A549 (cell line): ENCODE measurements around the gene CCNL1. TPM values are rescaled to one million over a fixed set of nuclear protein-coding genes. Genes with fewer than 3 reads are reported as not detected.

Experiments used
- ATAC-seq, 2 experiments: fragments of 200-7000 bp in 1 of 2; fragments of >200 bp in 1 of 2; cut with Nextera tagmentation in 1 of 2; cut with Tn5 transposase in 1 of 2; 3 replicates each; pipeline versions ENCODE4 v1.8.0 to v1.9.1; 2018 to 2020; ENCODE audit warnings: mild to moderate bottlenecking in 1 of 2, moderate library complexity in 1 of 2
- CTCF ChIA-PET: fragments of 300-600 bp; sonication (Branson Sonifier 250); formaldehyde crosslinking; extraction: SDS; loops from one replicate; lab custom pipeline; 2021; ENCODE audit warnings: antibody characterized with exemption, inconsistent platforms; lab: Yijun Ruan, JAX
- POLR2A ChIA-PET: fragments of 350-600 bp; formaldehyde crosslinking; extraction: SDS; loops from one replicate; lab custom pipeline; 2021; ENCODE audit warnings: antibody characterized with exemption, inconsistent platforms; lab: Yijun Ruan, JAX
- DNase-seq, 2 experiments: peaks; one replicate each; pipeline versions ENCODE4 v3.0.0 to v3.0.0-alpha.2; 2011 to 2016; ENCODE audit warnings: low read depth in 1 of 2, low spot score in 1 of 2
- FAIRE-seq: peaks from 2 replicates; lab custom pipeline; 2011; peaks lifted over from hg19 to GRCh38; lab: Jason Lieb, UNC
- H3K27ac ChIP-seq, 2 experiments: fragments of >200 bp; sonication (Bioruptor Twin); formaldehyde crosslinking; 3 replicates each; pipeline ENCODE4 v1.5.1; 2016 to 2017
- H3K4me1 ChIP-seq: fragments of >200 bp; sonication (Bioruptor Twin); formaldehyde crosslinking; 3 replicates; pipeline ENCODE4 v1.6.1; 2016
- H3K4me2 ChIP-seq: fragments of >200 bp; sonication (Bioruptor Twin); formaldehyde crosslinking; 3 replicates; pipeline ENCODE4 v1.6.1; 2016
- H3K4me3 ChIP-seq: fragments of >200 bp; sonication (Bioruptor Twin); formaldehyde crosslinking; 3 replicates; pipeline ENCODE4 v1.5.1; 2016
- H3K9me3 ChIP-seq: fragments of >200 bp; sonication (Bioruptor Twin); formaldehyde crosslinking; 3 replicates; pipeline ENCODE4 v1.6.1; 2016
- CBX8 ChIP-seq: fragments of 200-600 bp; sonication (generic); IDR thresholded peaks from 2 replicates; pipeline ENCODE4 v1.6.1; 2016
- CEBPB ChIP-seq, 2 experiments: fragments of >200 bp in 1 of 2; sonication (Bioruptor Twin) in 1 of 2; formaldehyde crosslinking in 1 of 2; IDR thresholded peaks; 2 replicates each; pipeline ENCODE4 v1.6.1; 2012 to 2016
- CHD2 ChIP-seq: fragments of 150-350 bp; IDR thresholded peaks from 2 replicates; pipeline ENCODE4 v1.6.1; 2014; ENCODE audit warnings: low read length; ENCODE audit not compliant: partially characterized antibody
- EP300 ChIP-seq, 2 experiments: fragments of >200 bp; sonication (Bioruptor Twin); formaldehyde crosslinking; IDR thresholded peaks; 2 replicates in 1 of 2; 3 replicates in 1 of 2; pipeline ENCODE4 v1.6.1; 2016 to 2017
- ESRRA ChIP-seq: fragments of 150-350 bp; IDR thresholded peaks from 2 replicates; pipeline ENCODE4 v1.6.1; 2014; ENCODE audit warnings: mild to moderate bottlenecking, low read length, borderline replicate concordance
- FOSL2 ChIP-seq, 2 experiments: fragments of 450-650 bp in 1 of 2; fragments of >200 bp in 1 of 2; sonication (Bioruptor Twin) in 1 of 2; formaldehyde crosslinking; IDR thresholded peaks; 2 replicates each; pipeline versions ENCODE4 v1.5.0 to v1.6.1; 2016 to 2020; ENCODE audit warnings: mild to moderate bottlenecking in 1 of 2, moderate library complexity in 1 of 2
- FOXS1 ChIP-seq: fragments of 250-450 bp; sonication (Bioruptor Pico); IDR thresholded peaks from 2 replicates; pipeline ENCODE4 v1.5.0; 2020; ENCODE audit warnings: mild to moderate bottlenecking, moderate library complexity
- HOXA7 ChIP-seq: fragments of 250-450 bp; sonication (Bioruptor Pico); IDR thresholded peaks from 2 replicates; pipeline ENCODE4 v1.5.0; 2020; ENCODE audit warnings: mild to moderate bottlenecking, moderate library complexity
- HOXB13 ChIP-seq: fragments of 250-450 bp; sonication (Bioruptor Pico); IDR thresholded peaks from 2 replicates; pipeline ENCODE4 v1.5.0; 2020; ENCODE audit warnings: low read depth, mild to moderate bottlenecking, moderate library complexity
- JUNB ChIP-seq: fragments of >200 bp; sonication (Bioruptor Twin); formaldehyde crosslinking; IDR thresholded peaks from 2 replicates; pipeline ENCODE4 v1.6.1; 2016
- KDM5A ChIP-seq: fragments of 200-600 bp; sonication (generic); IDR thresholded peaks from 2 replicates; pipeline ENCODE4 v1.6.1; 2016; ENCODE audit warnings: antibody characterized with exemption, mild to moderate bottlenecking
- NR3C1 ChIP-seq: fragments of >200 bp; sonication (Bioruptor Twin); formaldehyde crosslinking; IDR thresholded peaks from 3 replicates; pipeline ENCODE4 v1.6.1; 2017
- RAD21 ChIP-seq, 2 experiments: fragments of >200 bp in 1 of 2; sonication (Bioruptor Twin) in 1 of 2; formaldehyde crosslinking in 1 of 2; IDR thresholded peaks in 1 of 2; conservative IDR thresholded peaks in 1 of 2; 2 replicates in 1 of 2; 3 replicates in 1 of 2; pipeline ENCODE4 v1.6.1; 2012 to 2018; ENCODE audit warnings: inconsistent platforms in 1 of 2
- RCOR1 ChIP-seq: fragments of 150-350 bp; IDR thresholded peaks from 2 replicates; pipeline ENCODE4 v1.6.1; 2014; ENCODE audit warnings: antibody characterized with exemption, low read length, low read depth
- ZFP36 ChIP-seq: fragments of 450-650 bp; IDR thresholded peaks from 2 replicates; pipeline ENCODE4 v1.6.1; 2014; ENCODE audit warnings: borderline replicate concordance; ENCODE audit not compliant: partially characterized antibody
- WGBS: methylation state at CpG from one replicate; pipeline ENCODE4 v1.1.6; 2017; ENCODE audit errors: missing lambda C conversion rate; 5-methylcytosine and 5-hydroxymethylcytosine counted together
- polyA plus RNA-seq, 4 experiments: library from polyadenylated mRNA; depleted of rRNA in 3 of 4; stranded (reverse); fragments of >200 nt; fragmentation: RNase III in 1 of 4; extraction: RNeasy Plus Mini Kit Qiagen cat#74134 plus additional on column Dnase treatment in 1 of 4; gene quantifications; 2 replicates in 3 of 4; 3 replicates in 1 of 4; pipeline ENCODE4 v1.2.3, GENCODE V29; 2011 to 2017
- TF ChIP-seq, protein P1 (sequence below): fragments of >200 bp; sonication (Bioruptor Twin); formaldehyde crosslinking; IDR thresholded peaks from 3 replicates; pipeline ENCODE4 v1.5.1; 2016
- TF ChIP-seq, protein P2 (sequence below): fragments of 450-650 bp; IDR thresholded peaks from 2 replicates; pipeline ENCODE4 v1.6.1; 2014; ENCODE audit warnings: antibody characterized with exemption
- TF ChIP-seq, protein P3 (sequence below): fragments of 250-450 bp; sonication (Bioruptor Pico); IDR thresholded peaks from 2 replicates; pipeline ENCODE4 v1.5.0; 2020; ENCODE audit warnings: low read depth, mild to moderate bottlenecking, moderate library complexity

CCNL1 gene
- polyA plus RNA-seq, 2 of the 4 experiments (the other 2 are of a cell fraction), result 45.1 to 170 TPM

DNA sequence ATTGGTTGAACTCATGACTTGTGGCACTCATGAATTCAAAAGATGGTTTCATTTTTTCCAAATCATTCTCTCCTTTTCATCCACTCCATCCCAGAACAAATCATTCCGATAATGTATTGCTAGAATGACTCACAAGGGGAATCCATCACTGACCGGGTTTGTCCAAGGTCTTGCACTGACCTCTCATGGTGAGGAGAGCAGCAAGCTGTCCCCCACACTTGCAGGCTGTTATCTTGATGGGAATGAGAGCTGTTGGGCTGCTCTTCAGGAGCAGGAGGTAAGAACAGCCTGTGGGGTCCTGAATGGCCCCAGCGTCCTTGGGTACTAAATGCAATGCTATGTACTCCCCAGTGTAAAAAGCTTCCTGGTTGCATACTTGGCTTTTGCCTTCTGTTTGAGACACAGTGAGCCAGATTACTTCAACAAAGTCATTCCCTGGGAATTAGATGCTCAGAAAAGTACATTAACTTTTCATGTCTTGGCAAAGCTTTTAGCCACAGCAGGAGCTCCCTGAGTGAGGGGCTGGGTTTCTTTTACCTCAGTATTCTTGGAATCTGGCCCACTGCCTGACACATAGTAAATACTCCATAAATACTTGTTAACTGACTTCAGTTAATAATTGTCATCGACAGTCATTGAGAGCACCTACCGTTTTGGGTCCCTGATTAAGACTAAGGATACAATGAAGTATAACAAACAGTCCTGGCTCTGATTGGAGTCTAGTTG, 24.1 kb downstream of the CCNL1 start:
- DNase-seq, result peak; percentile 15 to 51
- 10% methylated on average over 5 of the region's 5 CpGs for WGBS
- FAIRE-seq, result no peak
- POLR2A ChIA-PET, result interaction anchor here (5.9 kb wide), 1 partner anchor 47 kb away, joined by 30 read pairs; no protein-coding TSS in a partner anchor
- peak overlapping the region; percentile 34 to 59; a peak in 5 of 6 replicates for H3K27ac ChIP-seq
- no peak overlapping the region for H3K4me3 ChIP-seq
- ATAC-seq, result peak; percentile 33 to 61; a peak in 4 of 6 replicates
- no peak for TF ChIP-seq EP300 (IDR thresholded peaks at IDR 0.05)
- peak in 1 of 2 experiments; percentile 44; a peak in 1 of 5 replicates for TF ChIP-seq RAD21 (conservative IDR thresholded peaks at IDR 0.05 in 1 of 2, IDR thresholded peaks at IDR 0.05 in 1 of 2)
- no peak for TF ChIP-seq FOSL2 (IDR thresholded peaks at IDR 0.05)
- TF ChIP-seq FOSL2 (CRISPR knock-in tag; IDR thresholded peaks at IDR 0.05), result peak; percentile 23; the same call in 1 of the 2 replicates
- TF ChIP-seq, protein P1, sequence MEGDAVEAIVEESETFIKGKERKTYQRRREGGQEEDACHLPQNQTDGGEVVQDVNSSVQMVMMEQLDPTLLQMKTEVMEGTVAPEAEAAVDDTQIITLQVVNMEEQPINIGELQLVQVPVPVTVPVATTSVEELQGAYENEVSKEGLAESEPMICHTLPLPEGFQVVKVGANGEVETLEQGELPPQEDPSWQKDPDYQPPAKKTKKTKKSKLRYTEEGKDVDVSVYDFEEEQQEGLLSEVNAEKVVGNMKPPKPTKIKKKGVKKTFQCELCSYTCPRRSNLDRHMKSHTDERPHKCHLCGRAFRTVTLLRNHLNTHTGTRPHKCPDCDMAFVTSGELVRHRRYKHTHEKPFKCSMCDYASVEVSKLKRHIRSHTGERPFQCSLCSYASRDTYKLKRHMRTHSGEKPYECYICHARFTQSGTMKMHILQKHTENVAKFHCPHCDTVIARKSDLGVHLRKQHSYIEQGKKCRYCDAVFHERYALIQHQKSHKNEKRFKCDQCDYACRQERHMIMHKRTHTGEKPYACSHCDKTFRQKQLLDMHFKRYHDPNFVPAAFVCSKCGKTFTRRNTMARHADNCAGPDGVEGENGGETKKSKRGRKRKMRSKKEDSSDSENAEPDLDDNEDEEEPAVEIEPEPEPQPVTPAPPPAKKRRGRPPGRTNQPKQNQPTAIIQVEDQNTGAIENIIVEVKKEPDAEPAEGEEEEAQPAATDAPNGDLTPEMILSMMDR, result peak; percentile 27; the same call in 1 of the 3 replicates
- TF ChIP-seq JUNB, result peak; percentile 28; the same call in 1 of the 2 replicates
- CTCF ChIA-PET, result interaction anchor here (0.6 to 8.6 kb wide), 17 partner anchors 13 to 1330 kb away, joined by 3 to 100 read pairs (median 8); partner anchors contain the start of genes C3orf33 and TIPARP
- H3K4me1 ChIP-seq, result peaks cover 42% of the 10 kb centered on the region
- peak overlapping the region; percentile 60 for H3K4me2 ChIP-seq
- H3K9me3 ChIP-seq, result no peaks in the 10 kb centered on the region

DNA sequence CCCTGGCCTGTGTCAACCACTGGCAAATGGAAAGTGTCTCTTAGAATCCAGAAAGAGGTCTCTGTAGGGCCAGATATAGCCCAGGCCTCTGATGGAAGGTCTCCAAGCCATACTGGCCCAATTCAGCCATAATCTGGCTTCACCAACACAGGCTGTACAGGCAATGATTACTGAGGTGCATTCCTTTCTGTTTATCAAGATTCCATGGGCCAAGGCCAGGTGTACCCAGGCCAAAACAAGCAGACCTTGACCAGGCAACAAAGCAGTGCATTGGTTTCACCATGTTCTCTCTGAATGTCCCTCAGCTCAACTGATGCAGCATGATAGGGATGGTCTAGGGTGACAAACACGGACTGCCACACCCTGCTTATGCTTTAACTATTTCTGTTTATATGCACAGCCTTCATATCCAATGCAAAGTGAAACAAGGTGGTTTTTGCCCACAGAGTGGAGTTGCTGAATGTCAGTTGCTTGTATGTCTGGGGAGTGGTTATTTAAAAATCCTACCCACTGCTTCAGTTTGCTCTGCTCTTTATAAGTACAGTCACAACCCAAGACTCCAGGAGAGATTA, 25.2 kb downstream of the CCNL1 start:
- CTCF ChIA-PET, result interaction anchor here (0.6 to 10.9 kb wide), 8 partner anchors 12 to 621 kb away, joined by 3 to 100 read pairs (median 30); partner anchors contain the start of gene TIPARP
- FAIRE-seq (no peak), ATAC-seq (no peak), DNase-seq (no peak)
- no peak overlapping the region for H3K4me3 ChIP-seq
- H3K27ac ChIP-seq, result peak overlapping the region; percentile 24 to 34; a peak in 3 of 6 replicates
- POLR2A ChIA-PET, result interaction anchor here (5.9 kb wide), 1 partner anchor 46 kb away, joined by 30 read pairs; no protein-coding TSS in a partner anchor
- peaks cover 54% of the 10 kb centered on the region for H3K4me1 ChIP-seq
- H3K9me3 ChIP-seq, result no peaks in the 10 kb centered on the region
- peak overlapping the region; percentile 60; the same call in 2 of the 3 replicates for H3K4me2 ChIP-seq
- WGBS, result 40% methylated on average over 1 of the region's 1 CpG
- TF ChIP-seq HOXA7 (CRISPR knock-in tag) (no peak), KDM5A (no peak), ZFP36 (no peak), RCOR1 (no peak), ESRRA (no peak), CEBPB (IDR thresholded peaks at IDR 0.05) (no peak), CHD2 (no peak), NR3C1 (no peak), HOXB13 (CRISPR knock-in tag) (no peak), FOXS1 (CRISPR knock-in tag) (no peak), CBX8 (no peak)
- TF ChIP-seq, protein P2, sequence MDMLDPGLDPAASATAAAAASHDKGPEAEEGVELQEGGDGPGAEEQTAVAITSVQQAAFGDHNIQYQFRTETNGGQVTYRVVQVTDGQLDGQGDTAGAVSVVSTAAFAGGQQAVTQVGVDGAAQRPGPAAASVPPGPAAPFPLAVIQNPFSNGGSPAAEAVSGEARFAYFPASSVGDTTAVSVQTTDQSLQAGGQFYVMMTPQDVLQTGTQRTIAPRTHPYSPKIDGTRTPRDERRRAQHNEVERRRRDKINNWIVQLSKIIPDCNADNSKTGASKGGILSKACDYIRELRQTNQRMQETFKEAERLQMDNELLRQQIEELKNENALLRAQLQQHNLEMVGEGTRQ, result no peak
- TF ChIP-seq, protein P1, result no peak
- TF ChIP-seq, protein P3, sequence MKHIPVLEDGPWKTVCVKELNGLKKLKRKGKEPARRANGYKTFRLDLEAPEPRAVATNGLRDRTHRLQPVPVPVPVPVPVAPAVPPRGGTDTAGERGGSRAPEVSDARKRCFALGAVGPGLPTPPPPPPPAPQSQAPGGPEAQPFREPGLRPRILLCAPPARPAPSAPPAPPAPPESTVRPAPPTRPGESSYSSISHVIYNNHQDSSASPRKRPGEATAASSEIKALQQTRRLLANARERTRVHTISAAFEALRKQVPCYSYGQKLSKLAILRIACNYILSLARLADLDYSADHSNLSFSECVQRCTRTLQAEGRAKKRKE (CRISPR knock-in tag), result no peak
